ENCODE measurements around the gene SLC25A38. TPM values are rescaled to one million over a fixed set of nuclear protein-coding genes. Genes with fewer than 3 reads are reported as not detected.

The SLC25A38 gene
- total and polyA plus RNA-seq, 9 of the 15 experiments (the other 6 are each of a cell fraction or from before 2014, with no cell fraction given): 13.5 to 51.1 (median 30.6) TPM

DNA sequence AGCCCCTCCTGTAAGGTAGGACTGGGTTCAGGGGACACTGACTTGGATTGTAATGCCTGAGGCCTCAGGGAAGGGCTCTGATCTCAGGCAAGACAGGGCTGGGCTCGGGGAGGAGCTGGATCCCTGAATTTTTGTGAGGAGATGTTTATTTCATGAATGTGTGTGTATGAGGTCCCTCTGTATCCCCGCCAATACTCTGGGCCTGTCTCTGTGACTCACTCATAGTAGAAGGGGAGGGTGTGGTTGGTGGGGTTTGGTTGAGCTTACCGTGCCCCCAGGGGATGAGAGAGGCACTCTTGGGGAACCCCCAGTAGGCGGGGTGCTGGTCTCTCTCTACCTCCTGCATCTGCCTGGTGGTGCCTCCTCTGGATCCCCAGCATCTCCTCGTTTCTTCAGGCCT, 51.4 kb downstream of the SLC25A38 start:
- ATAC-seq (no peak; the same call in 2 of the 3 replicates), FAIRE-seq (no peak), DNase-seq (ENCODE audit: extremely low read depth in 1 of 4, low spot score in 3 of 4) (no peak)
- no peak overlapping the region for H3K27ac ChIP-seq (ENCODE audit: extremely low read depth, low read depth, low read length)
- 1% methylated on average over 5 of the region's 5 CpGs for WGBS (ENCODE audit: insufficient coverage, low coverage, missing lambda C conversion rate)
- H3K9me3 ChIP-seq (replicated peaks; ENCODE audit: control insufficient read depth, insufficient read depth, low read depth, low read length): no peaks in the 10 kb centered on the region
- in situ Hi-C loops (cut with MboI): no loop called here
- POLR2A ChIA-PET: interaction anchor here (0.6 to 2.2 kb wide), 7 partner anchors 11 to 769 kb away, joined by 3 to 7 read pairs (median 4); no protein-coding TSS in a partner anchor
- no peak overlapping the region for H3K9ac ChIP-seq (ENCODE audit: insufficient read depth in 1 of 2, low read depth in 2 of 2, low read length in 2 of 2)
- no peaks in the 10 kb centered on the region for H3K9me1 ChIP-seq (ENCODE audit: control insufficient read depth, insufficient read depth, low read length)
- no TSS peak for BruUV-seq (replicated peaks)
- no peaks in the 10 kb centered on the region for H4K20me1 ChIP-seq (replicated peaks; ENCODE audit: control insufficient read depth, insufficient read depth, low read length)
- no peak overlapping the region for H3K4me3 ChIP-seq
- no peaks in the 10 kb centered on the region for H3K4me1 ChIP-seq (replicated peaks in 1 of 2; ENCODE audit: control insufficient read depth in 2 of 2, insufficient read depth in 2 of 2, low read length in 2 of 2)
- CTCF ChIA-PET (ENCODE audit: low intra/inter-chr PET ratio): no interaction called here
- no peaks in the 10 kb centered on the region for H3K79me2 ChIP-seq (ENCODE audit: control insufficient read depth, insufficient read depth, low read length)
- H3K4me2 ChIP-seq (ENCODE audit: insufficient read depth, low read length): no peak overlapping the region
- intact Hi-C loops (cut with micrococcal nuclease): no loop called here
- peaks cover 15 to 41% of the 10 kb centered on the region in 2 experiments; a peak in 4 of 5 replicates for H3K27me3 ChIP-seq (ENCODE audit: control insufficient read depth in 2 of 2, insufficient read depth in 2 of 2, low read length in 2 of 2)
- no peak overlapping the region for H2AFZ ChIP-seq (ENCODE audit: low read depth, low read length)
- no peaks in the 10 kb centered on the region for H3K36me3 ChIP-seq (ENCODE audit: control insufficient read depth, insufficient read depth, low read length)
- TF ChIP-seq, protein P1, sequence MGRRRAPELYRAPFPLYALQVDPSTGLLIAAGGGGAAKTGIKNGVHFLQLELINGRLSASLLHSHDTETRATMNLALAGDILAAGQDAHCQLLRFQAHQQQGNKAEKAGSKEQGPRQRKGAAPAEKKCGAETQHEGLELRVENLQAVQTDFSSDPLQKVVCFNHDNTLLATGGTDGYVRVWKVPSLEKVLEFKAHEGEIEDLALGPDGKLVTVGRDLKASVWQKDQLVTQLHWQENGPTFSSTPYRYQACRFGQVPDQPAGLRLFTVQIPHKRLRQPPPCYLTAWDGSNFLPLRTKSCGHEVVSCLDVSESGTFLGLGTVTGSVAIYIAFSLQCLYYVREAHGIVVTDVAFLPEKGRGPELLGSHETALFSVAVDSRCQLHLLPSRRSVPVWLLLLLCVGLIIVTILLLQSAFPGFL (CRISPR knock-in tag; IDR thresholded peaks at IDR 0.05): no peak
- no peak for TF ChIP-seq THRAP3 (IDR thresholded peaks at IDR 0.05; ENCODE audit: borderline replicate concordance)
- no peak for TF ChIP-seq RBM15 (IDR thresholded peaks at IDR 0.05; ENCODE audit: insufficient read depth, low read length)
- TF ChIP-seq ADNP (tag; IDR thresholded peaks at IDR 0.05): no peak
- TF ChIP-seq CHD2 (IDR thresholded peaks at IDR 0.05; ENCODE audit: low read depth, low read length): no peak
- TF ChIP-seq TEAD1 (CRISPR knock-in tag; IDR thresholded peaks at IDR 0.05): no peak
- no peak for TF ChIP-seq TRIM25 (IDR thresholded peaks at IDR 0.05; ENCODE audit: borderline replicate concordance)
- TF ChIP-seq SREBF2 (CRISPR knock-in tag; IDR thresholded peaks at IDR 0.05): no peak
- TF ChIP-seq ZBTB11 (CRISPR knock-in tag; IDR thresholded peaks at IDR 0.05): no peak
- no peak for TF ChIP-seq ZNF280B (CRISPR knock-in tag; IDR thresholded peaks at IDR 0.05)
- TF ChIP-seq ELK3 (CRISPR knock-in tag; IDR thresholded peaks at IDR 0.05): no peak
- TF ChIP-seq MCM2 (IDR thresholded peaks at IDR 0.05; ENCODE audit: low read depth): no peak

Measured in K562 (cell line).